Mesenchymal stem cell (in vitro differentiated cells and primary cell): ENCODE data around the gene PPHLN1.
A peak's percentile ranks its signal among the peaks of the same experiment; 100 is the strongest.

Experiments
- DNase-seq: peaks from one replicate; pipeline ENCODE4 v3.0.0-alpha.2; 2013
- H2AFZ ChIP-seq: one replicate; pipeline ENCODE4 v1.6.1; 2013; ENCODE audit warnings: low read depth, mild to moderate bottlenecking, control low read depth, inconsistent platforms, low read length, moderate library complexity
- H2AK5ac ChIP-seq: 2 replicates; pipeline ENCODE4 v1.6.1; 2013; ENCODE audit warnings: low read length, moderate library complexity, mild to moderate bottlenecking, inconsistent platforms; ENCODE audit not compliant: severe bottlenecking
- H2BK120ac ChIP-seq: one replicate; pipeline ENCODE4 v1.6.1; 2013; ENCODE audit warnings: low read depth, mild to moderate bottlenecking, inconsistent platforms, low read length, moderate library complexity
- H2BK12ac ChIP-seq, 2 experiments: one replicate each; pipeline ENCODE4 v1.6.1; 2013; ENCODE audit warnings: inconsistent platforms in 2 of 2, low read length in 2 of 2, mild to moderate bottlenecking in 2 of 2, moderate library complexity in 2 of 2, control low read depth in 1 of 2
- H2BK15ac ChIP-seq: one replicate; pipeline ENCODE4 v1.6.1; 2013; ENCODE audit warnings: mild to moderate bottlenecking, low read depth, inconsistent platforms; ENCODE audit not compliant: poor library complexity, severe bottlenecking
- H2BK5ac ChIP-seq: 2 replicates; pipeline ENCODE4 v1.6.1; 2013; ENCODE audit warnings: low read depth, mild to moderate bottlenecking, low read length, control low read depth, inconsistent platforms; ENCODE audit not compliant: poor library complexity, severe bottlenecking
- H3K14ac ChIP-seq, 2 experiments: one replicate each; pipeline ENCODE4 v1.6.1; 2013; ENCODE audit warnings: inconsistent platforms in 2 of 2, low read length in 2 of 2, control low read depth in 1 of 2, mild to moderate bottlenecking in 1 of 2, moderate library complexity in 1 of 2
- H3K18ac ChIP-seq, 2 experiments: one replicate each; pipeline ENCODE4 v1.6.1; 2013; ENCODE audit warnings: inconsistent platforms in 2 of 2, low read length in 2 of 2, control low read depth in 1 of 2, low read depth in 1 of 2, mild to moderate bottlenecking in 1 of 2
- H3K23ac ChIP-seq, 2 experiments: one replicate each; pipeline ENCODE4 v1.6.1; 2013; ENCODE audit warnings: inconsistent platforms in 2 of 2, low read length in 2 of 2, mild to moderate bottlenecking in 2 of 2, moderate library complexity in 2 of 2, control low read depth in 1 of 2
- H3K27ac ChIP-seq: 2 replicates; pipeline ENCODE4 v1.5.1; 2013; ENCODE audit warnings: mild to moderate bottlenecking, moderate library complexity, low read length, control low read depth, inconsistent platforms; ENCODE audit not compliant: poor library complexity, severe bottlenecking
- H3K27me3 ChIP-seq, 2 experiments: 2 replicates each; pipeline versions ENCODE4 v1.6.1 to v1.7.0; 2013; ENCODE audit warnings: low read length in 2 of 2, mild to moderate bottlenecking in 2 of 2, moderate library complexity in 2 of 2, control low read depth in 1 of 2, inconsistent platforms in 1 of 2; ENCODE audit not compliant: control insufficient read depth in 1 of 2, insufficient read depth in 1 of 2
- H3K36me3 ChIP-seq, 2 experiments: 2 replicates each; pipeline versions ENCODE4 v1.6.1 to v1.7.0; 2013; ENCODE audit warnings: low read length in 2 of 2, control low read depth in 1 of 2, inconsistent platforms in 1 of 2, low read depth in 1 of 2, mild to moderate bottlenecking in 1 of 2; ENCODE audit not compliant: insufficient read depth in 2 of 2, control insufficient read depth in 1 of 2
- H3K4ac ChIP-seq, 2 experiments: one replicate each; pipeline ENCODE4 v1.6.1; 2013; ENCODE audit warnings: inconsistent platforms in 2 of 2, low read length in 2 of 2, mild to moderate bottlenecking in 2 of 2, moderate library complexity in 2 of 2, control low read depth in 1 of 2, low read depth in 1 of 2
- H3K4me1 ChIP-seq: 2 replicates; pipeline ENCODE4 v1.6.1; 2013; ENCODE audit warnings: low read depth, low read length, control low read depth; ENCODE audit not compliant: control insufficient read depth, insufficient read depth
- H3K4me2 ChIP-seq: 2 replicates; pipeline ENCODE4 v1.6.1; 2013; ENCODE audit warnings: low read length, mild to moderate bottlenecking, inconsistent platforms; ENCODE audit not compliant: poor library complexity, severe bottlenecking
- H3K4me3 ChIP-seq, 2 experiments: 2 replicates each; pipeline versions ENCODE4 v1.5.1 to v1.7.0; 2013; ENCODE audit warnings: low read length in 2 of 2, mild to moderate bottlenecking in 2 of 2, control low read depth in 1 of 2, low read depth in 1 of 2; ENCODE audit not compliant: insufficient read depth in 1 of 2
- H3K79me1 ChIP-seq: replicated peaks from 2 replicates; pipeline ENCODE4 v1.6.1; 2013; ENCODE audit warnings: mild to moderate bottlenecking, control low read depth, low read length, inconsistent platforms; ENCODE audit not compliant: poor library complexity, severe bottlenecking
- H3K9ac ChIP-seq: 2 replicates; pipeline ENCODE4 v1.7.0; 2013; ENCODE audit warnings: mild to moderate bottlenecking, low read length, moderate library complexity
- H3K9me3 ChIP-seq: 2 replicates; pipeline ENCODE4 v1.7.0; 2013; ENCODE audit warnings: mild to moderate bottlenecking, low read length; ENCODE audit not compliant: control insufficient read depth
- H4K8ac ChIP-seq: one replicate; pipeline ENCODE4 v1.6.1; 2013; ENCODE audit warnings: inconsistent platforms, mild to moderate bottlenecking, low read length, moderate library complexity
- H4K91ac ChIP-seq: one replicate; pipeline ENCODE4 v1.6.1; 2013; ENCODE audit warnings: mild to moderate bottlenecking, low read length, inconsistent platforms
- WGBS: methylation state at CpG from one replicate; pipeline ENCODE4 v1.1.7; 2013; ENCODE audit warnings: mixed read lengths; 5-methylcytosine and 5-hydroxymethylcytosine counted together

PPHLN1 gene

GRCh38 chr12:42336286-42336685, 10.3 kb downstream of the PPHLN1 start:
- Histone ChIP-seq H3K4ac (no peak overlapping the region), H3K9me3 (no peaks in the 10 kb centered on the region), H3K4me3 (no peak overlapping the region), H3K36me3 (peaks cover 10 to 23% of the 10 kb centered on the region in 2 experiments), H3K4me2 (no peak overlapping the region), H3K23ac (no peak overlapping the region), H3K79me1 (peaks cover 8% of the 10 kb centered on the region), H2BK12ac (no peak overlapping the region), H3K18ac (no peak overlapping the region), H3K27ac (no peak overlapping the region), H2AFZ (no peak overlapping the region), H2BK15ac (no peak overlapping the region), H2BK5ac (no peak overlapping the region), H3K27me3 (no peaks in the 10 kb centered on the region), H3K9ac (no peak overlapping the region), H3K14ac (no peak overlapping the region), H4K91ac (no peak overlapping the region), H3K4me1 (no peaks in the 10 kb centered on the region), H4K8ac (no peak overlapping the region), H2BK120ac (no peak overlapping the region), H2AK5ac (no peak overlapping the region)
- DNase-seq = no peak
- no CpG with 5 or more reads among the region's 1 CpG for WGBS

DNA sequence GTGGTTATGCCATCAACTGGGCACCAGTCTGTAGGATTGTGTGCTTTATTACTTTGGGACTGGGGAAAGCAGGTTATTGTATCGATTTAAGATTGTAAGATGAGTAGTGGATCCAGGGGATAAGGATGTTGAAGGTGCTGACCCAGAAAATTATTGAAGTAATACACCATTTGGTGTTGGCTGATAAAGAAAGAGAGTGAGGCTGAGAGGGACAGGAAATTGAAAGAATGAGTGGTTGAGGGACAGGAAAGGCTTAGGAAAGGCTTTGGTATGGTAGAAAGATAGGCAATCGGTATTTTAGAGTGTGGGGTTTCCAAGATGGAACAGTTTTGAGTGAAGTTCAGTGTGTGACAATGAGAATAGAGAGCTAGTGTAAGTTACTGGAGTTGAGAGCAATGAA, 12.3 kb downstream of the PPHLN1 start:
- H3K27ac ChIP-seq = no peak overlapping the region
- over 99% methylated on average over 2 of the region's 2 CpGs for WGBS
- DNase-seq = no peak
- H3K4ac ChIP-seq = no peak overlapping the region
- no peak overlapping the region for H3K14ac ChIP-seq
- no peak overlapping the region for H3K23ac ChIP-seq
- H2BK12ac ChIP-seq = no peak overlapping the region
- H3K4me1 ChIP-seq = peaks cover 2% of the 10 kb centered on the region
- H3K79me1 ChIP-seq = peaks cover 11% of the 10 kb centered on the region
- H2BK5ac ChIP-seq = no peak overlapping the region
- H3K9me3 ChIP-seq = no peaks in the 10 kb centered on the region
- no peak overlapping the region for H3K18ac ChIP-seq
- H3K27me3 ChIP-seq = no peaks in the 10 kb centered on the region
- H2BK120ac ChIP-seq = no peak overlapping the region
- H4K91ac ChIP-seq = no peak overlapping the region
- H2AK5ac ChIP-seq = no peak overlapping the region
- H3K4me3 ChIP-seq = no peak overlapping the region
- no peak overlapping the region for H3K4me2 ChIP-seq
- H2BK15ac ChIP-seq = no peak overlapping the region
- no peak overlapping the region for H3K9ac ChIP-seq
- H3K36me3 ChIP-seq = peaks cover 13 to 27% of the 10 kb centered on the region in 2 experiments
- no peak overlapping the region for H4K8ac ChIP-seq
- H2AFZ ChIP-seq = no peak overlapping the region

DNA sequence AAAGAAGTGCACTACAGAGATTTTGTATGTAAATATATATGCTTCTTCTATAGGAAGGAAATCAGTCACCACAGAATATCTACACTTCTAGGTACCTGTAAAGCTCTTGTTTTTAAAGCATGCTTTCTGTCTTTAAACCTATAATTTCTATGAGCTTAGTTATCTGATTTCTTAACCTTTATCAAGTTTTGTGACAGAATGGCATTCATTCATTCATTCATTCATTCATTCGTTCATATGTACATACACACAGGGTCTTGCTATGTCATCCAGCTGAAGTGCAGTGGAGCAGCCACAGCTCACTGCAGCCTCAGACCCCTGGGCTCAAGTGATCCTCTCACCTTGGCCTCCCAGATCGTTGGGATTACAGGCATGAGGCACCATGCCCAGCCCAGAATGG, 16.1 kb downstream of the PPHLN1 start:
- Histone ChIP-seq H3K27ac (no peak overlapping the region), H2BK5ac (no peak overlapping the region), H4K91ac (no peak overlapping the region), H2BK15ac (no peak overlapping the region), H3K4ac (no peak overlapping the region), H3K79me1 (peaks cover 8% of the 10 kb centered on the region), H4K8ac (peak overlapping the region; percentile 54), H3K14ac (no peak overlapping the region), H3K36me3 (peaks cover 13 to 18% of the 10 kb centered on the region in 2 experiments), H3K9ac (no peak overlapping the region), H2BK120ac (no peak overlapping the region), H3K4me1 (peaks cover 2% of the 10 kb centered on the region), H3K4me3 (no peak overlapping the region), H2BK12ac (no peak overlapping the region), H3K4me2 (no peak overlapping the region), H3K9me3 (no peaks in the 10 kb centered on the region), H3K18ac (no peak overlapping the region), H2AK5ac (no peak overlapping the region), H3K23ac (no peak overlapping the region), H2AFZ (no peak overlapping the region), H3K27me3 (no peaks in the 10 kb centered on the region)
- WGBS = 91% methylated on average over 2 of the region's 2 CpGs
- no peak for DNase-seq

DNA sequence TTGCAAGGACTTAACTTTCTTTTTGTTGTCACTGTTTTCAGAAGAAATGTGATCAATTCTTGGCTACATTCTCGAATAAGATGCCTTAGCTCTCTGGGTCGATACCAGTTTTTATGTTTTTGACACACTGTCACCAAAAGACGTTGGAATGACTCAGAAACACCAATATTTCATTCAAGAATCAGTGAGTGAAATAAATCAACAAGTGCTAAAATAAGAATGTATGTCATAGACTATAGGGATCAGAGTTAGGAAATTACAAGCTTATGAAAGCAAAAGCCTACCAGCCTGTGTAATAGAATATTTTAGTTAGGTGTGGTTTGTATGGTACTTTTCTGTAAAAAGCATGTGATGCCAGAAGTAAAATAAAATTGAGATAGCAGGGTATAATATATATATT, 17.8 kb downstream of the PPHLN1 start:
- H2AFZ ChIP-seq = no peak overlapping the region
- H3K9me3 ChIP-seq = no peaks in the 10 kb centered on the region
- no peak overlapping the region for H3K14ac ChIP-seq
- peaks cover 4% of the 10 kb centered on the region for H3K79me1 ChIP-seq
- no peak overlapping the region for H3K27ac ChIP-seq
- no peak overlapping the region for H3K9ac ChIP-seq
- H2BK15ac ChIP-seq = no peak overlapping the region
- DNase-seq = no peak
- H3K4ac ChIP-seq = no peak overlapping the region
- no peak overlapping the region for H3K4me2 ChIP-seq
- no peak overlapping the region for H2BK5ac ChIP-seq
- H3K27me3 ChIP-seq = no peaks in the 10 kb centered on the region
- no peak overlapping the region for H3K4me3 ChIP-seq
- H2BK12ac ChIP-seq = no peak overlapping the region
- no peak overlapping the region for H4K8ac ChIP-seq
- H3K36me3 ChIP-seq = peaks cover 3 to 10% of the 10 kb centered on the region in 2 experiments
- H4K91ac ChIP-seq = no peak overlapping the region
- peaks cover 2% of the 10 kb centered on the region for H3K4me1 ChIP-seq
- 93% methylated on average over 2 of the region's 3 CpGs for WGBS
- H3K23ac ChIP-seq = no peak overlapping the region
- H2BK120ac ChIP-seq = no peak overlapping the region
- no peak overlapping the region for H3K18ac ChIP-seq
- no peak overlapping the region for H2AK5ac ChIP-seq
